AG09309 (cell line): Measurements from ENCODE around the gene PHYH.
"Not testable (repeated sequence)": the region's sequence is repeated elsewhere in the genome, so short reads cannot be mapped to it uniquely, and the experiment has no call there.

Source experiments
- DNase-seq: peaks from one replicate; pipeline ENCODE4 v3.0.0-alpha.2; 2010; ENCODE audit warnings: low read depth
- H3K4me3 ChIP-seq: 2 replicates; pipeline ENCODE4 v1.5.1; 2011; ENCODE audit warnings: mild to moderate bottlenecking, low read depth, low read length, moderate library complexity; ENCODE audit not compliant: control insufficient read depth
- TF ChIP-seq, protein P1 (sequence below): IDR thresholded peaks from 2 replicates; pipeline ENCODE4 v1.5.1; 2011; ENCODE audit warnings: mild to moderate bottlenecking, low read depth, low read length, inconsistent platforms; ENCODE audit not compliant: insufficient read depth, control insufficient read depth; ENCODE audit errors: missing control alignments

Gene PHYH

DNA sequence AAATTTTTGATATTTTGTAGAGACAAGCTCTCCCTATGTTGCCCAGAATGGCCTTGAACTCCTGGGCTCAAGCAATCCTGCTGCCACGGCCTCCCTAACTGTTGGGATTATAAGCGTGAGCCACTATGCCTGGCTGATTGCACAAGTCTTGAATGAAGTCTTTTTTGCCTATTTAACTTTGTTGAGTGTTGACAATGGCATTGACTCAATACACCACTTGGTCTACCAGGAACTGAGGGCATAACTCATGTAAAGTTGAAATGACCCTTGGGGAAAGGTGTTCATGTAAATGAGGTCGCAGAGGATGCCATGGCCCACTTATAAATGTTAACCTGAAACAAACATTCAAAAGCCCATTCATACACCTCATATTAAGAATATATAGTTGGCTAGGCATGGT lies 58.3 kb downstream of the PHYH start:
- DNase-seq, result no peak
- TF ChIP-seq, protein P1, sequence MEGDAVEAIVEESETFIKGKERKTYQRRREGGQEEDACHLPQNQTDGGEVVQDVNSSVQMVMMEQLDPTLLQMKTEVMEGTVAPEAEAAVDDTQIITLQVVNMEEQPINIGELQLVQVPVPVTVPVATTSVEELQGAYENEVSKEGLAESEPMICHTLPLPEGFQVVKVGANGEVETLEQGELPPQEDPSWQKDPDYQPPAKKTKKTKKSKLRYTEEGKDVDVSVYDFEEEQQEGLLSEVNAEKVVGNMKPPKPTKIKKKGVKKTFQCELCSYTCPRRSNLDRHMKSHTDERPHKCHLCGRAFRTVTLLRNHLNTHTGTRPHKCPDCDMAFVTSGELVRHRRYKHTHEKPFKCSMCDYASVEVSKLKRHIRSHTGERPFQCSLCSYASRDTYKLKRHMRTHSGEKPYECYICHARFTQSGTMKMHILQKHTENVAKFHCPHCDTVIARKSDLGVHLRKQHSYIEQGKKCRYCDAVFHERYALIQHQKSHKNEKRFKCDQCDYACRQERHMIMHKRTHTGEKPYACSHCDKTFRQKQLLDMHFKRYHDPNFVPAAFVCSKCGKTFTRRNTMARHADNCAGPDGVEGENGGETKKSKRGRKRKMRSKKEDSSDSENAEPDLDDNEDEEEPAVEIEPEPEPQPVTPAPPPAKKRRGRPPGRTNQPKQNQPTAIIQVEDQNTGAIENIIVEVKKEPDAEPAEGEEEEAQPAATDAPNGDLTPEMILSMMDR, result no peak
- H3K4me3 ChIP-seq, result no peak overlapping the region

DNA sequence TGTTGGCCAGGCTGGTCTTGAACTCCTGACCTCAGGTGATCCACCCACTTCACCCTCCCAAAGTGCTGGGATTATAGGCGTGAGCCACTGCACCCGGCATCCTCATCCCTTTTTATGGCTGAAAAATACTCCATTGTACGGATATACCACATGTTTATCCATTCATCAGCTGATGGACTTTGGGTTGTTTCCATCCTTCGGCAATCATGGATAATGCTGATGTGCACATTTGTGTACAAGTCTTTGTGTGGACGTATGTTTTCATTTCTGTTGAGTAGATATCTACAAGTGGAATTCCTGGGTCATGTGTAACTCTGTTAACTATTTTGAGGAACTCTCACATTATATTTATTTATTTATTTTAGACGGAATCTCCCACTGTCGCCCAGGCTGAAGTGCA lies 59.9 kb downstream of the PHYH start:
- TF ChIP-seq, protein P1, result no peak
- no peak overlapping the region for H3K4me3 ChIP-seq
- no peak for DNase-seq

DNA sequence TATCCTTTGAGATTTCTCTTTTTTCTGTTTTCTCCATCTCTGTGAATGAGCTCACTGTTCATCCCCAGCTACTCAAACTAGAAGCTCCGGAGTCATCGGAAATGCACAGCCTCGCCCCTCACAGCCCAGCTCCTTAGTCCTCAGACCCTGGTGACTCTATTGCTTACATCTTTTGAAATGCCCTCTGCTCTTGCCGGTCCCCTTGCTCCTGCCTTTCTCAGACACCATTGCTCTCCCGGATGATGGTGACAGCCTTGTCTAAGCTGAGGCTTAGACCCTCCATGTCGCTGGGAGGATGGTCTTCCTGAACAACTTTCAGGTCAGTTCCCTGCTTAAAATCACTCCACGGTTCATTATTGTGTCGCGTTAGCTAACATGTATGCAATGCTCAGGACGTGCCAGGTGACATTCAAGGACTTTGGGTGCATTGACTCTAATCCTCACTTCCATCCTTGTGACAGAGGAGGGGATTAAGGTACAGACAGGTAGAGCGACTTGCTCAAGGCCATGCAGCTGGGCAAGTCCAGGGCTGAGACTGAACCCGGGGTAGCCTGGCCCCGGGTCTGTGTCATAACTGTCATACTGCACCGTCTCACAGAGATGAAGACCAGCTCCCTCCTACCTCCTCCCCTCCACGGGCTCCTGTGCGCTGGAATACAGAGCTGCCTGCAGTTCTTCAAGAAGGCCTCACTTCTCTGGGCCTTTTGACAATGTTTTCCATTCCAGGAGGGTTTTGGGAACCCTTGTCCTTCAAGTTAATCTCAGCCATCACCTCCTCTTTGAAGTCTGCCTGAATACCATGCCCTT lies 61.4 kb downstream of the PHYH start:
- TF ChIP-seq, protein P1, result no peak
- no peak for DNase-seq
- H3K4me3 ChIP-seq, result no peak overlapping the region

DNA sequence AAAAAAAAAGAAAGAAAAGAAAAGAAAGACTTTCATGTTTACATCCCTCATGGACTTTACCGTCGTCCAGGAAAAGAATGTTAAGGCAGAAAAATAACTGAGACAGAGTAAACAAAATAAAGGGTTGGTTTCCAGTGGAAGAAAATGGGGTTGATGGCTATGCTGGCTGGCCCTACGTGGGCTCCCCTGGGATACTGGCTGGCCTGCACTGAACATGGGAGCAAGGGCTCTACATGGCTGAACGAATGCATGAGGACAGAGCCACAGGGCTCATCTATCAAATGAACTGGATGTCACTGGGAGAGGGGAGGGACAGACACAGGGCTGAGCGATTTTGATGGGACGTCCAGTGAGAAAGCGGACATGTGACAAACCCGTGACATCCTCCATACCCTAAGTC lies 63.2 kb downstream of the PHYH start:
- H3K4me3 ChIP-seq, result no peak overlapping the region
- DNase-seq, result no peak
- TF ChIP-seq, protein P1, result no peak

DNA sequence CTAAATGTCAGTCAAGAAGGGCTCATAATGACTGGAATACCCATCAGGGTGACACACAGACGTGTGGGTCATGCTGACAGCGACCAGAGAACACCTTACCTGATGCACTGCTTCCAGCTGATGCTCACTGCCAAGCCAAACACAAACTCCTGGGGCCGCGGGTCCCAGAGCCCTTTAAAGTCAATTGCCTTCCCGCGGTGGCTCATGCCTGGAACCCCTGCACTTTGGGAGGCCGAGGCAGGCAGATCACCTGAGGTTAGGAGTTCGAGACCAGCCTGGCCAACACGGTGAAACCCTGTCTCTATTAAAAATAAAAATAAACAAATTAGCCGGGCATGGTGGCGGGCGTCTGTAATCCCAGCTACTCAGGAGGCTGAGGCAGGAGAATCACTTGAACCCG lies 65.1 kb downstream of the PHYH start:
- not testable (repeated sequence) for DNase-seq, H3K4me3 ChIP-seq

DNA sequence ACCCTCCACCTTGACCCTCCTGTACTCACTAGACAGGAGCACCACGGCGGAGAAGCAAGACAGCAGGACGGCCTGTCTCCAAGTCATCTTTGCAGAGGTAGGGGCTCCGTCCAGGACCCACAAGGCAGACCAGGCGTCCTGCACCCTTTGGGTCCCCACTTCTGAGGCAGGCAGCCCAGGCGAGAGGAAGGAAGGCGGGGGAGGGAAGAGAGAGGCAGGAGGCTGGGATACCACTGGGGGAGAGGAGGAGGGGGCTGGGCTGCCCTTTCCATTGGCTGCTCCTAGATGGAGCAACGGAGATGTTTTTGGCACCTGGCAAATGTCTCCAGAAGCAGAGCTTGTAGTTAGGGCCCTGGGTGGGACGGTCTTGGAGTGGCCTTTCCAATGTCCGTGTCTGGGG lies 65.7 kb downstream of the PHYH start, which contains the start of gene UCMA:
Gene UCMA (minus strand): TSS at position 203 of the 400 bp plus-strand sequence. CDS start 116 bp downstream, at position 87.
- TF ChIP-seq, protein P1, result no peak
- DNase-seq, result no peak
- no peak within 1 kb of the TSS for H3K4me3 ChIP-seq

DNA sequence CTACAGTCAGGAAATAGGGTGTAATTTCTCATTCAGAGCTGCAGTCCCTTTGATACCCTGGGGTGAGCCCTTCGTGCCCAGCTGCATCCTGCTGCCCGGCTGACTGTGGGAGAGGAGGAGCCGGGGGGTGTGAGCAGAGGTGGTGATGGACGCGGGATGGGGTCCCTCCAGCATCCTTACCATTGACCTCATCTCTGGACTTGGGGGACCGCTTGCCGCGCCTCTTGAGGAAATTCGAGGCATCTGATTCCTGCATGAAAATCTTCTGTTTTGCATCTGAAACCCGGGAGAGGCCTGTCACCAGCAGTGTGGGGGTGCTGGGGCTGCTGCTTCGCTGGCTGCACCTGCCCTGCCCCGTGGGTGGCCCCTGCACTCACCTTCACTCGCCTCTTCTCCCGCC lies 66.5 kb downstream of the PHYH start:
- DNase-seq, result no peak
- H3K4me3 ChIP-seq, result no peak overlapping the region
- TF ChIP-seq, protein P1, result no peak
